Thyroid gland (tissue), 4 donors: ENCODE measurements around the gene POLK. TPM values are rescaled to one million over a fixed set of nuclear protein-coding genes. Genes with fewer than 3 reads are reported as not detected.
A peak's percentile ranks its signal among the peaks of the same experiment; 100 is the strongest.

Experiments
- DNase-seq, 2 donors: peaks; one replicate each; pipeline ENCODE4 v3.0.0-alpha.2; 2019
- H3K27ac ChIP-seq, 3 donors: fragments of 200-600 bp; sonication (generic); 1 replicate in 2 of 3; 2 replicates in 1 of 3; pipeline ENCODE4 v1.5.1; 2016 to 2019; ENCODE audit warnings: mild to moderate bottlenecking in 1 of 3, moderate library complexity in 1 of 3
- H3K27me3 ChIP-seq: fragments of 200-600 bp; sonication (generic); one replicate; pipeline ENCODE4 v1.5.1; 2019
- H3K36me3 ChIP-seq, 2 donors: fragments of 200-600 bp; sonication (generic); one replicate each; pipeline ENCODE4 v1.5.1; 2016 to 2019
- H3K4me1 ChIP-seq, 2 donors: fragments of 200-600 bp; sonication (generic); one replicate each; pipeline ENCODE4 v1.5.1; 2017 to 2019
- H3K4me3 ChIP-seq, 3 donors: fragments of 200-600 bp; sonication (generic); replicated peaks in 1 of 3; 1 replicate in 2 of 3; 2 replicates in 1 of 3; pipeline ENCODE4 v1.5.1; 2016; ENCODE audit warnings: mild to moderate bottlenecking in 1 of 3
- H3K9me3 ChIP-seq: fragments of 200-600 bp; sonication (generic); one replicate; pipeline ENCODE4 v1.5.1; 2017
- CTCF ChIP-seq, 6 experiments: fragments of 200-600 bp in 3 of 6; fragments of 450-650 bp in 3 of 6; sonication (generic) in 3 of 6; IDR thresholded peaks; one replicate each; pipeline ENCODE4 v1.5.1; 2016 to 2019; ENCODE audit warnings: antibody characterized with exemption in 6 of 6, mild to moderate bottlenecking in 2 of 6, inconsistent platforms in 1 of 6, moderate library complexity in 1 of 6
- POLR2A ChIP-seq, 2 donors: fragments of 450-650 bp; IDR thresholded peaks; one replicate each; pipeline ENCODE4 v1.6.1; 2017; ENCODE audit warnings: antibody characterized with exemption in 2 of 2, mild to moderate bottlenecking in 2 of 2, moderate library complexity in 1 of 2
- whole genome bisulfite sequencing, 2 donors: methylation state at CpG; one replicate each; pipeline ENCODE4 v1.1.5; 2017; 5-methylcytosine and 5-hydroxymethylcytosine counted together
- intact Hi-C: fragments of 100-400 bp; cut with DNase I; formaldehyde crosslinking; loops from one replicate; pipeline ENCODE4 v1.15.1; 2023
- total RNA-seq, 4 donors: library from RNA; depleted of rRNA; stranded (reverse); fragments of >200 nt; gene quantifications; one replicate each; pipeline ENCODE4 v1.2.3, GENCODE V29; 2016

Gene POLK
- 10 to 100 TPM; 49.8 to 74.5 (median 63.3) TPM for total RNA-seq

- no peaks in the 10 kb centered on the region for H3K27me3 ChIP-seq
- peaks cover 29 to 32% of the 10 kb centered on the region in 2 donors for H3K4me1 ChIP-seq
- intact Hi-C loops = loop anchor here (5.0 kb wide), 1 partner anchor 274 kb away; the partner anchor contains the start of gene ANKRD31
- peak; percentile 98 to 99 for DNase-seq
- WGBS, 2 donors = 1% methylated on average over 42 to 70 of the region's 71 CpGs
- H3K36me3 ChIP-seq = no peaks in the 10 kb centered on the region
- peak within 1 kb of the TSS; percentile 86 to 95 (median 88) for H3K4me3 ChIP-seq
- no peaks in the 10 kb centered on the region for H3K9me3 ChIP-seq
- no peak for TF ChIP-seq CTCF (IDR thresholded peaks at IDR 0.05)
- peak; percentile 55 to 92 for TF ChIP-seq POLR2A (IDR thresholded peaks at IDR 0.05)
- peak within 1 kb of the TSS; percentile 72 to 96 (median 92) for H3K27ac ChIP-seq
Measured at GRCh38 chr5:75511435-75512382, at the start of gene POLK, which contains the start of gene CERT1. Gene POLK (plus strand): TSS chr5:75511891. Gene CERT1 (minus strand): TSS chr5:75511629. CDS start chr5:75511207, 422 bp downstream.

GRCh38 chr5:75463726-75464125 is 48.0 kb upstream of the POLK start:
- no peaks in the 10 kb centered on the region for H3K36me3 ChIP-seq
- intact Hi-C loops = no loop called here
- no peak for TF ChIP-seq CTCF (IDR thresholded peaks at IDR 0.05)
- no peak for TF ChIP-seq POLR2A (IDR thresholded peaks at IDR 0.05)
- peak; percentile 24 to 34 for DNase-seq
- peak overlapping the region; percentile 36 to 62 (median 55) for H3K27ac ChIP-seq
- H3K27me3 ChIP-seq = no peaks in the 10 kb centered on the region
- peaks cover 49 to 63% of the 10 kb centered on the region in 2 donors for H3K4me1 ChIP-seq
- no peaks in the 10 kb centered on the region for H3K9me3 ChIP-seq
- WGBS, 2 donors = 83 to 84% methylated on average over 2 of the region's 2 CpGs
- no peak overlapping the region for H3K4me3 ChIP-seq

DNA sequence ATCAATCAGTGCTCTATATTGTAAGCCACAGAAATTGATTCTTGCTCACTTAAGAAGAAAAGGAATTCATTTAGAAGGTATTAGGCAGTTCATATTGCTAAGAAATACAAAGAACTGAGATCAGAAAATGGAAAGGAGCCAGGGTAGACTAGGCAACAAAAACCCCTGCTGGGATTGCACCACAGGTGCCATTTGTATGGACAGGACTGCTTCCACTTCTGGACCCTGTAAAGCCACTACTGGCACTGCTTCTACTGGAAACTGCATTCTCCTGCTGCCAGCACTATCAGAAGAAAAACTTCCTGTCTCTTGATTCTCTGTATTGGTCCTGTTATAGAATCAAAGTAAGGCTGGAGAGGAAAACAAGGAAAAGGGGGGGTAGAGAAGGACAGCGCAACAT is 46.2 kb upstream of the POLK start:
- H3K36me3 ChIP-seq = no peaks in the 10 kb centered on the region
- no peak overlapping the region for H3K4me3 ChIP-seq
- TF ChIP-seq CTCF (IDR thresholded peaks at IDR 0.05) (no peak), POLR2A (IDR thresholded peaks at IDR 0.05) (no peak)
- H3K27ac ChIP-seq = peak overlapping the region; percentile 15 to 62 (median 55)
- H3K4me1 ChIP-seq = peaks cover 45 to 62% of the 10 kb centered on the region in 2 donors
- H3K9me3 ChIP-seq = no peaks in the 10 kb centered on the region
- intact Hi-C loops = no loop called here
- H3K27me3 ChIP-seq = no peaks in the 10 kb centered on the region
- DNase-seq = peak; percentile 26 to 39
- 73 to 80% methylated on average over 1 of the region's 1 CpG for WGBS, 2 donors

DNA sequence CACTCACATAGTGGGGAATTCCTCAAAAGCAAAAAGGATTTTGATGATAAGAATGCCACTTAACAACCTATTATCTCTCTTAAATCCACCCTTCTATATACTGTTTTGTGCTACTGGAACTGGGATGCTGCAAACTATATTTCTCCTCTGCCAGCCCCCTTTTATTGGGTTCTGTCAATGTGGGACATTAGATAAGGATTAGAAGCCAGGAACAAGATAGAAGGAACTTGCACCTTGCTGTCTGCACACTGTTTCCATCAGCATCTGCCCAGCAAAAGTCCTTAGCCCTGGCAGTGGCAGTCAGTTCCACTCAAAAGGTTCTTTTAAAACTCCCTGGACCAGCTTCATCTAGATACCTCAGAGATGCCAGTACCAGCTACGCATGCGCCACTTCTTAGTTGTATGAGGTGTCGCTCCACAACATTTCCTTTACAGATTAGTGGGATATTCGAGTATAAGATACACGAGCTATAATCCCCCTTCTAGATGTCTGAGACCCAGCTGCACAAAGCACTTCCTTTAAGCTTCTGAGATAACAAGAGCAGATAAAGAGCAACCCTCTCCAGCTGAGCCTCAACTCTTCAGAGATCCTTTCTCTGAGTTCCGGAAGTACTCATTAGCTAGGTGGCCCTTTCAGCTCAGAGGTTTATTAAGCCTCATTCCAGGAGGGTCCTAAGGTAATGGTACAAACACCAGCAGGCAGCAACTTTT is 45.5 kb upstream of the POLK start:
- peaks cover 38 to 56% of the 10 kb centered on the region in 2 donors for H3K4me1 ChIP-seq
- no peaks in the 10 kb centered on the region for H3K36me3 ChIP-seq
- H3K4me3 ChIP-seq = no peak overlapping the region
- H3K27ac ChIP-seq = peak overlapping the region in 2 of 3 donors; percentile 51 to 62
- H3K27me3 ChIP-seq = no peaks in the 10 kb centered on the region
- WGBS, 2 donors = 81 to 84% methylated on average over 6 of the region's 6 CpGs
- TF ChIP-seq CTCF (IDR thresholded peaks at IDR 0.05) (no peak), POLR2A (IDR thresholded peaks at IDR 0.05) (no peak)
- intact Hi-C loops = no loop called here
- no peaks in the 10 kb centered on the region for H3K9me3 ChIP-seq
- no peak for DNase-seq
